ENCODE results near the gene KIF16B. TPM values are rescaled to one million over a fixed set of nuclear protein-coding genes. Genes with fewer than 3 reads are reported as not detected.

Gene KIF16B
- total and polyA plus RNA-seq, 2 experiments from 2014 or later = 6.5 to 11.1 TPM

DNA sequence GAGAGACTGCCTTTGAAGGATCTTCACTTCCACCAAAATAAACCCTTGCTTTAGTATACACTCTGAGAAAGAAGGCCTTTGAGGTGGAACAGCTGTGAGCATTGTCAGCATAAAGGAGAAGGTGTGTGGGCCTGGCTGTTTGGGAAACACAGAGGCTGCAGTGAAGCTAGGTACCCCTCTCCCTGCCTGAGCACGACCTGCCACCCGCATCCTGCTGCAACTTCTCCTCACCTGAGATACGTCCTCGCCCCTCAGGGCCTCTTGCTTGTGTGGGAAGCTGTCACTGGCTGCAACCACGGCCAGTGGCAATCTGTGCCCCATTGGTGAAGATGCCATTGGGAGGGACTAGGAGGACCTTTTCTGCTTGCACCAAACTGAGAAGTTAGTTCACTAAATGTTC lies 307.9 kb downstream of the KIF16B start (continued):
- TF ChIP-seq, protein P1, sequence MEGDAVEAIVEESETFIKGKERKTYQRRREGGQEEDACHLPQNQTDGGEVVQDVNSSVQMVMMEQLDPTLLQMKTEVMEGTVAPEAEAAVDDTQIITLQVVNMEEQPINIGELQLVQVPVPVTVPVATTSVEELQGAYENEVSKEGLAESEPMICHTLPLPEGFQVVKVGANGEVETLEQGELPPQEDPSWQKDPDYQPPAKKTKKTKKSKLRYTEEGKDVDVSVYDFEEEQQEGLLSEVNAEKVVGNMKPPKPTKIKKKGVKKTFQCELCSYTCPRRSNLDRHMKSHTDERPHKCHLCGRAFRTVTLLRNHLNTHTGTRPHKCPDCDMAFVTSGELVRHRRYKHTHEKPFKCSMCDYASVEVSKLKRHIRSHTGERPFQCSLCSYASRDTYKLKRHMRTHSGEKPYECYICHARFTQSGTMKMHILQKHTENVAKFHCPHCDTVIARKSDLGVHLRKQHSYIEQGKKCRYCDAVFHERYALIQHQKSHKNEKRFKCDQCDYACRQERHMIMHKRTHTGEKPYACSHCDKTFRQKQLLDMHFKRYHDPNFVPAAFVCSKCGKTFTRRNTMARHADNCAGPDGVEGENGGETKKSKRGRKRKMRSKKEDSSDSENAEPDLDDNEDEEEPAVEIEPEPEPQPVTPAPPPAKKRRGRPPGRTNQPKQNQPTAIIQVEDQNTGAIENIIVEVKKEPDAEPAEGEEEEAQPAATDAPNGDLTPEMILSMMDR (conservative IDR thresholded peaks at IDR 0.05; ENCODE audit: low read depth in 2 of 2) = no peak

DNA sequence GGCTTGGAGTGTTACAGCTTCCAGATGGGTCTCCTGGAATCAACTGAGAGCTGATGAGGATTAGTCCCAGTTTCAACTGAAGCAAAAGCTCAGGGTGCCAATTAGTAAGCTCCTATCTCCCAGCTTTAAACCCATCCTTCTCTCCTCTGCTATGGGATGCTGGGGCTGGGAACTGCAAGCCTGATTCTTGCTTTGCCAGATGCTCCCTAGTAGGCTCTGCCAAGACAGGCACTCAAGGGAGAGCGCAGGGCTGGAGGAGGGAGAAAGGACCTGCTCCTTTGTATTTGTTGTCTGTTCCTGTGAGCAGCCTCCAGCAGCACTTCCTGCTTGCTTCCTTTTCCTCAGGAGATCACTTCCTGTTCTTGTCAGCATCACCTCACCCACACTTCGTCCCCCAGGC lies 309.7 kb downstream of the KIF16B start:
- Histone ChIP-seq H3K4me2 (no peak overlapping the region), H3K36me3 (ENCODE audit: insufficient read depth) (no peaks in the 10 kb centered on the region), H3K27me3 (ENCODE audit: insufficient read depth) (no peaks in the 10 kb centered on the region), H3K27ac (ENCODE audit: low read depth) (no peak overlapping the region), H3F3A (replicated peaks; ENCODE audit: low read depth) (no peaks in the 10 kb centered on the region), H4K20me1 (replicated peaks; ENCODE audit: insufficient read depth) (no peaks in the 10 kb centered on the region), H3K79me2 (replicated peaks; ENCODE audit: insufficient read depth) (no peaks in the 10 kb centered on the region), H3K4me3 (no peak overlapping the region), H3K4me1 (ENCODE audit: insufficient read depth) (no peaks in the 10 kb centered on the region), H2AFZ (no peak overlapping the region), H3K9me2 (ENCODE audit: insufficient read depth) (peaks cover 8% of the 10 kb centered on the region; the same call in 1 of the 2 replicates)
- H3K9me3 Mint-ChIP-seq = peaks cover 13% of the 10 kb centered on the region
- H3K4me3 Mint-ChIP-seq = no peak overlapping the region
- peaks cover 25% of the 10 kb centered on the region for H3K36me3 Mint-ChIP-seq (ENCODE audit: low read depth)
- TF ChIP-seq POLR2AphosphoS5 (IDR thresholded peaks at IDR 0.05; ENCODE audit: low read depth) (no peak), STAT1 (IDR thresholded peaks at IDR 0.05; ENCODE audit: unreplicated experiment) (no peak), JUNB (IDR thresholded peaks at IDR 0.05; ENCODE audit: unreplicated experiment) (no peak), ZNF114 (CRISPR knock-in tag; IDR thresholded peaks at IDR 0.05) (no peak)
- no peaks in the 10 kb centered on the region for H3K4me1 Mint-ChIP-seq
- no peak overlapping the region for H3K27ac Mint-ChIP-seq
- DNase-seq (ENCODE audit: low spot score) = no peak
- no peak for ATAC-seq
- H3K27me3 Mint-ChIP-seq (ENCODE audit: insufficient read depth, low read depth, poor library complexity) = no peaks in the 10 kb centered on the region

DNA sequence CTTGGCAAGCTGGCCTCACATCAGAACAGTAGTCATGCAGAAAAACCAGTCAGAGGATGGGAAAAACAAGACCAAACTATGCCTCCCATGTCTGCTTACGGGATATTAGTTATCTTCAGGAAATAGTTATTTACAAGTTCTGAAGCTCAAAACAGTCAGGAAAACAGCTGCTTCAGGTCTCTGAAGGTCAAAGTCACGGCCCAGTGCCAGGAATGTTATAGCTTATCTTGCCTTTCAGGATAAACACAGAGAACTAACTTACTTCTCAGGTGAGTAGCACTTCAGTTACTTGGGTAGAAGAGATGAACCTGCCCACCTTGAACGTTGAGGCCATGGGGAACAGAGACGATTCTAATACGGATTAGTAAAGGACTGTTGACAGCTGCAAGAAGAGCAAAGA lies 310.7 kb downstream of the KIF16B start:
- DNase-seq (ENCODE audit: low spot score) = no peak
- no peak overlapping the region for H3K4me3 Mint-ChIP-seq
- Histone ChIP-seq H3K4me1 (ENCODE audit: insufficient read depth) (no peaks in the 10 kb centered on the region), H2AFZ (no peak overlapping the region), H3K79me2 (replicated peaks; ENCODE audit: insufficient read depth) (no peaks in the 10 kb centered on the region), H3K9me2 (ENCODE audit: insufficient read depth) (peaks cover 6% of the 10 kb centered on the region; the same call in 1 of the 2 replicates), H3K27me3 (ENCODE audit: insufficient read depth) (no peaks in the 10 kb centered on the region), H3F3A (replicated peaks; ENCODE audit: low read depth) (no peaks in the 10 kb centered on the region), H3K27ac (ENCODE audit: low read depth) (no peak overlapping the region), H4K20me1 (replicated peaks; ENCODE audit: insufficient read depth) (no peaks in the 10 kb centered on the region), H3K4me3 (no peak overlapping the region), H3K4me2 (no peak overlapping the region), H3K36me3 (ENCODE audit: insufficient read depth) (no peaks in the 10 kb centered on the region)
- no peaks in the 10 kb centered on the region for H3K27me3 Mint-ChIP-seq (ENCODE audit: insufficient read depth, low read depth, poor library complexity)
- ATAC-seq = no peak
- H3K27ac Mint-ChIP-seq = no peak overlapping the region
- peaks cover 13% of the 10 kb centered on the region for H3K9me3 Mint-ChIP-seq
- H3K4me1 Mint-ChIP-seq = no peaks in the 10 kb centered on the region
- peaks cover 22% of the 10 kb centered on the region for H3K36me3 Mint-ChIP-seq (ENCODE audit: low read depth)
- TF ChIP-seq, protein P1 (conservative IDR thresholded peaks at IDR 0.05; ENCODE audit: low read depth in 2 of 2) = no peak
- TF ChIP-seq CREB1 (CRISPR knock-in tag; IDR thresholded peaks at IDR 0.05; ENCODE audit: low read depth) (no peak), NANOG (IDR thresholded peaks at IDR 0.05; ENCODE audit: borderline replicate concordance) (no peak), STAT1 (IDR thresholded peaks at IDR 0.05; ENCODE audit: unreplicated experiment) (no peak), ZNF331 (CRISPR knock-in tag; IDR thresholded peaks at IDR 0.05; ENCODE audit: low read depth) (no peak), EZH2phosphoT487 (IDR thresholded peaks at IDR 0.05; ENCODE audit: unreplicated experiment) (no peak), ZNF114 (CRISPR knock-in tag; IDR thresholded peaks at IDR 0.05) (no peak), EZH2 (IDR thresholded peaks at IDR 0.05; ENCODE audit: low read depth, unreplicated experiment) (no peak)
- TF ChIP-seq, protein P2, sequence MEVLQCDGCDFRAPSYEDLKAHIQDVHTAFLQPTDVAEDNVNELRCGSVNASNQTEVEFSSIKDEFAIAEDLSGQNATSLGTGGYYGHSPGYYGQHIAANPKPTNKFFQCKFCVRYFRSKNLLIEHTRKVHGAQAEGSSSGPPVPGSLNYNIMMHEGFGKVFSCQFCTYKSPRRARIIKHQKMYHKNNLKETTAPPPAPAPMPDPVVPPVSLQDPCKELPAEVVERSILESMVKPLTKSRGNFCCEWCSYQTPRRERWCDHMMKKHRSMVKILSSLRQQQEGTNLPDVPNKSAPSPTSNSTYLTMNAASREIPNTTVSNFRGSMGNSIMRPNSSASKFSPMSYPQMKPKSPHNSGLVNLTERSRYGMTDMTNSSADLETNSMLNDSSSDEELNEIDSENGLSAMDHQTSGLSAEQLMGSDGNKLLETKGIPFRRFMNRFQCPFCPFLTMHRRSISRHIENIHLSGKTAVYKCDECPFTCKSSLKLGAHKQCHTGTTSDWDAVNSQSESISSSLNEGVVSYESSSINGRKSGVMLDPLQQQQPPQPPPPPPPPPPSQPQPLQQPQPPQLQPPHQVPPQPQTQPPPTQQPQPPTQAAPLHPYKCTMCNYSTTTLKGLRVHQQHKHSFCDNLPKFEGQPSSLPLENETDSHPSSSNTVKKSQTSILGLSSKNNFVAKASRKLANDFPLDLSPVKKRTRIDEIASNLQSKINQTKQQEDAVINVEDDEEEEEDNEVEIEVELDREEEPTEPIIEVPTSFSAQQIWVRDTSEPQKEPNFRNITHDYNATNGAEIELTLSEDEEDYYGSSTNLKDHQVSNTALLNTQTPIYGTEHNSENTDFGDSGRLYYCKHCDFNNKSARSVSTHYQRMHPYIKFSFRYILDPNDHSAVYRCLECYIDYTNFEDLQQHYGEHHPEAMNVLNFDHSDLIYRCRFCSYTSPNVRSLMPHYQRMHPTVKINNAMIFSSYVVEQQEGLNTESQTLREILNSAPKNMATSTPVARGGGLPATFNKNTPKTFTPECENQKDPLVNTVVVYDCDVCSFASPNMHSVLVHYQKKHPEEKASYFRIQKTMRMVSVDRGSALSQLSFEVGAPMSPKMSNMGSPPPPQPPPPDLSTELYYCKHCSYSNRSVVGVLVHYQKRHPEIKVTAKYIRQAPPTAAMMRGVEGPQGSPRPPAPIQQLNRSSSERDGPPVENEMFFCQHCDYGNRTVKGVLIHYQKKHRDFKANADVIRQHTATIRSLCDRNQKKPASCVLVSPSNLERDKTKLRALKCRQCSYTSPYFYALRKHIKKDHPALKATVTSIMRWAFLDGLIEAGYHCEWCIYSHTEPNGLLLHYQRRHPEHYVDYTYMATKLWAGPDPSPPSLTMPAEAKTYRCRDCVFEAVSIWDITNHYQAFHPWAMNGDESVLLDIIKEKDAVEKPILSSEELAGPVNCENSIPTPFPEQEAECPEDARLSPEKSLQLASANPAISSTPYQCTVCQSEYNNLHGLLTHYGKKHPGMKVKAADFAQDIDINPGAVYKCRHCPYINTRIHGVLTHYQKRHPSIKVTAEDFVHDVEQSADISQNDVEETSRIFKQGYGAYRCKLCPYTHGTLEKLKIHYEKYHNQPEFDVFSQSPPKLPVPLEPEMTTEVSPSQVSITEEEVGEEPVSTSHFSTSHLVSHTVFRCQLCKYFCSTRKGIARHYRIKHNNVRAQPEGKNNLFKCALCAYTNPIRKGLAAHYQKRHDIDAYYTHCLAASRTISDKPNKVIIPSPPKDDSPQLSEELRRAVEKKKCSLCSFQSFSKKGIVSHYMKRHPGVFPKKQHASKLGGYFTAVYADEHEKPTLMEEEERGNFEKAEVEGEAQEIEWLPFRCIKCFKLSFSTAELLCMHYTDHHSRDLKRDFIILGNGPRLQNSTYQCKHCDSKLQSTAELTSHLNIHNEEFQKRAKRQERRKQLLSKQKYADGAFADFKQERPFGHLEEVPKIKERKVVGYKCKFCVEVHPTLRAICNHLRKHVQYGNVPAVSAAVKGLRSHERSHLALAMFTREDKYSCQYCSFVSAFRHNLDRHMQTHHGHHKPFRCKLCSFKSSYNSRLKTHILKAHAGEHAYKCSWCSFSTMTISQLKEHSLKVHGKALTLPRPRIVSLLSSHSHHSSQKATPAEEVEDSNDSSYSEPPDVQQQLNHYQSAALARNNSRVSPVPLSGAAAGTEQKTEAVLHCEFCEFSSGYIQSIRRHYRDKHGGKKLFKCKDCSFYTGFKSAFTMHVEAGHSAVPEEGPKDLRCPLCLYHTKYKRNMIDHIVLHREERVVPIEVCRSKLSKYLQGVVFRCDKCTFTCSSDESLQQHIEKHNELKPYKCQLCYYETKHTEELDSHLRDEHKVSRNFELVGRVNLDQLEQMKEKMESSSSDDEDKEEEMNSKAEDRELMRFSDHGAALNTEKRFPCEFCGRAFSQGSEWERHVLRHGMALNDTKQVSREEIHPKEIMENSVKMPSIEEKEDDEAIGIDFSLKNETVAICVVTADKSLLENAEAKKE (CRISPR knock-in tag; IDR thresholded peaks at IDR 0.05) = no peak

Measured in GM23338 (cell line).